OCI-LY7 (cell line): ENCODE results near the gene SLC6A19. TPM values are rescaled to one million over a fixed set of nuclear protein-coding genes. Genes with fewer than 3 reads are reported as not detected.

Experiments
- BruUV-seq: library from RNA; stranded (reverse); fragments of 400-500 nt; replicated peaks from 2 replicates; lab custom pipeline; 2021; lab: Mats Ljungman, UMichigan
- CTCF ChIA-PET: fragments of 300-600 bp; sonication (Branson Sonifier 250); formaldehyde crosslinking; loops from one replicate; lab custom pipeline; 2022; ENCODE audit warnings: antibody characterized with exemption; ENCODE audit not compliant: unreplicated experiment; lab: Charles Lee
- POLR2A ChIA-PET: fragments of 300-600 bp; sonication (Branson Sonifier 250); formaldehyde crosslinking; loops from one replicate; lab custom pipeline; 2022; ENCODE audit warnings: antibody characterized with exemption; lab: Charles Lee
- DNase-seq: peaks from one replicate; pipeline ENCODE4 v3.0.0-alpha.2; 2015; ENCODE audit warnings: low spot score
- H2AFZ ChIP-seq: fragments of 200-600 bp; sonication (generic), shearing (Covaris generic); 2 replicates; pipeline ENCODE4 v1.6.1; 2014; ENCODE audit warnings: mild to moderate bottlenecking, antibody characterized with exemption, low read length, moderate library complexity
- H3K27ac ChIP-seq: fragments of 200-600 bp; sonication (generic); 2 replicates; pipeline ENCODE4 v1.5.1; 2014; ENCODE audit warnings: mixed run types, low read depth, mild to moderate bottlenecking, moderate library complexity, low read length, inconsistent platforms; ENCODE audit not compliant: poor library complexity, severe bottlenecking
- H3K36me3 ChIP-seq: fragments of 200-600 bp; sonication (generic); 2 replicates; pipeline ENCODE4 v1.6.1; 2014; ENCODE audit warnings: mild to moderate bottlenecking, antibody characterized with exemption, low read length, moderate library complexity, mixed read lengths; ENCODE audit not compliant: insufficient read depth
- H3K4me1 ChIP-seq: fragments of 200-600 bp; sonication (generic); 2 replicates; pipeline ENCODE4 v1.5.1; 2014; ENCODE audit warnings: mild to moderate bottlenecking, low read length; ENCODE audit not compliant: insufficient read depth, poor library complexity, severe bottlenecking
- H3K4me2 ChIP-seq: fragments of 200-600 bp; sonication (generic); 2 replicates; pipeline ENCODE4 v1.6.1; 2014; ENCODE audit warnings: mild to moderate bottlenecking, low read length
- H3K4me3 ChIP-seq: fragments of 200-600 bp; sonication (generic); 2 replicates; pipeline ENCODE4 v1.5.1; 2014; ENCODE audit warnings: mild to moderate bottlenecking, low read depth, low read length; ENCODE audit not compliant: poor library complexity, severe bottlenecking
- H3K79me2 ChIP-seq: fragments of 200-600 bp; sonication (generic); 2 replicates; pipeline ENCODE4 v1.6.1; 2016; ENCODE audit warnings: low read depth, mild to moderate bottlenecking, low read length, moderate library complexity, mixed read lengths; ENCODE audit not compliant: insufficient read depth
- H3K9me2 ChIP-seq: fragments of 200-600 bp; sonication (generic); 2 replicates; pipeline ENCODE4 v1.6.1; 2016; ENCODE audit warnings: mild to moderate bottlenecking, low read length, mixed read lengths; ENCODE audit not compliant: insufficient read depth
- H3K9me3 ChIP-seq: fragments of 200-600 bp; sonication (generic); 2 replicates; pipeline ENCODE4 v1.6.1; 2014; ENCODE audit warnings: mild to moderate bottlenecking, mixed run types, low read length, mixed read lengths
- H4K20me1 ChIP-seq: fragments of 200-600 bp; sonication (generic); 2 replicates; pipeline ENCODE4 v1.6.1; 2014; ENCODE audit warnings: mild to moderate bottlenecking, antibody characterized with exemption, low read length, moderate library complexity, mixed read lengths; ENCODE audit not compliant: insufficient read depth
- EZH2phosphoT487 ChIP-seq: fragments of 200-600 bp; sonication (generic); IDR thresholded peaks from 2 replicates; pipeline ENCODE4 v1.6.1; 2018; ENCODE audit warnings: low read depth, borderline replicate concordance, mild to moderate bottlenecking, mixed run types, antibody characterized with exemption, low read length, moderate library complexity, mixed read lengths
- intact Hi-C: fragments of 100-400 bp; cut with micrococcal nuclease; formaldehyde crosslinking; loops from one replicate; pipeline ENCODE4 v1.10.0; 2022; ENCODE audit not compliant: unreplicated experiment
- total RNA-seq, 2 experiments: library from RNA; depleted of rRNA in 1 of 2; stranded (reverse); fragments of >200 nt in 1 of 2; shearing (Covaris generic) in 1 of 2; gene quantifications; 2 replicates each; pipeline ENCODE4 v1.2.3, GENCODE V29; 2014 to 2022
- TF ChIP-seq, protein P1 (sequence below): fragments of 200-600 bp; sonication (generic); conservative IDR thresholded peaks from 2 replicates; pipeline ENCODE4 v1.5.1; 2014; ENCODE audit warnings: mild to moderate bottlenecking, antibody characterized with exemption, low read length, moderate library complexity, mixed read lengths

Gene SLC6A19
- total RNA-seq, 2 experiments from 2014 or later, result not detected

DNA sequence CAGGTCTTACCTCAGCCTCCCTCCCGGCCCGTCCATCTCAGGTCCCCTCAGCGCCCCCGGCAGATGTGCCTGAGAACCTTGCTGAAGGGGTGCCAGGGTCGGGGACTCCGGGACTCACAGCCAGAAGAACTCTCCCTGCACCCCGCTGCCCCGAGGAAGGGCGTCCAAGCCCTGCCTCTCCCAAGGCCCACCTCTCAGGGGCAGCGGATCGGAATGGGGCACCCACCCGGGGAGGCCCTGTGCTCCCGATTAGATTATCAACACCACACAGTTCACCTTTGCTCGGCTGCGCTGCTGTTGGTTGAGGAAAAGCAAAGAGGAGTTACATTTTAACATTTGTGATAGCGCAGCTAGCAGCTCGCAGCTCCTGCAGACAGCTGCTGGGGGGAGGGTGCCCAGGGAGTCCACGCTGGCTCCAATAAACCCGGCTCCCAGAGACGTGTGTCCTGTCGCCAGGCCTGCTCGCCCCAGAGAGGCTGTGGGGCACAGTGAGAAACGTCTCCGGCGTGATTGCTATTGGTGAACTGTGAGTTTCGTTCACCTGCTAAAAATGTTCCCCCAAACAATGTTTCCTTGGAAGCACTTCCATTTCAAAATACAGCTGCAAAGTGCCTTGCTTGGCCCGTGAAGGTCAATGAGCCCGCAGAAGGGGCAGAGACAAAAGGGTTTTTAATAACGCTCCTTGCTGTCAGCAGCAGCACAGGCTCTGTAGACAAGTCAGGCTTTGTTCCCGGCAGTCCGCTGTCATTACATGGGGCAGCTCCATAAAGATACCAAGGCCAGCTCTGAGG lies 18.6 kb upstream of the SLC6A19 start:
- Histone ChIP-seq H4K20me1 (no peaks in the 10 kb centered on the region), H3K9me2 (no peaks in the 10 kb centered on the region), H2AFZ (no peak overlapping the region), H3K9me3 (no peaks in the 10 kb centered on the region), H3K4me3 (no peak overlapping the region), H3K79me2 (no peaks in the 10 kb centered on the region), H3K27ac (no peak overlapping the region), H3K4me2 (no peak overlapping the region), H3K36me3 (no peaks in the 10 kb centered on the region), H3K4me1 (no peaks in the 10 kb centered on the region)
- CTCF ChIA-PET, result no interaction called here
- intact Hi-C loops, result no loop called here
- no peak for DNase-seq
- no peak for TF ChIP-seq EZH2phosphoT487
- TF ChIP-seq, protein P1, sequence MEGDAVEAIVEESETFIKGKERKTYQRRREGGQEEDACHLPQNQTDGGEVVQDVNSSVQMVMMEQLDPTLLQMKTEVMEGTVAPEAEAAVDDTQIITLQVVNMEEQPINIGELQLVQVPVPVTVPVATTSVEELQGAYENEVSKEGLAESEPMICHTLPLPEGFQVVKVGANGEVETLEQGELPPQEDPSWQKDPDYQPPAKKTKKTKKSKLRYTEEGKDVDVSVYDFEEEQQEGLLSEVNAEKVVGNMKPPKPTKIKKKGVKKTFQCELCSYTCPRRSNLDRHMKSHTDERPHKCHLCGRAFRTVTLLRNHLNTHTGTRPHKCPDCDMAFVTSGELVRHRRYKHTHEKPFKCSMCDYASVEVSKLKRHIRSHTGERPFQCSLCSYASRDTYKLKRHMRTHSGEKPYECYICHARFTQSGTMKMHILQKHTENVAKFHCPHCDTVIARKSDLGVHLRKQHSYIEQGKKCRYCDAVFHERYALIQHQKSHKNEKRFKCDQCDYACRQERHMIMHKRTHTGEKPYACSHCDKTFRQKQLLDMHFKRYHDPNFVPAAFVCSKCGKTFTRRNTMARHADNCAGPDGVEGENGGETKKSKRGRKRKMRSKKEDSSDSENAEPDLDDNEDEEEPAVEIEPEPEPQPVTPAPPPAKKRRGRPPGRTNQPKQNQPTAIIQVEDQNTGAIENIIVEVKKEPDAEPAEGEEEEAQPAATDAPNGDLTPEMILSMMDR, result no peak
- no TSS peak for BruUV-seq
- POLR2A ChIA-PET, result no interaction called here

DNA sequence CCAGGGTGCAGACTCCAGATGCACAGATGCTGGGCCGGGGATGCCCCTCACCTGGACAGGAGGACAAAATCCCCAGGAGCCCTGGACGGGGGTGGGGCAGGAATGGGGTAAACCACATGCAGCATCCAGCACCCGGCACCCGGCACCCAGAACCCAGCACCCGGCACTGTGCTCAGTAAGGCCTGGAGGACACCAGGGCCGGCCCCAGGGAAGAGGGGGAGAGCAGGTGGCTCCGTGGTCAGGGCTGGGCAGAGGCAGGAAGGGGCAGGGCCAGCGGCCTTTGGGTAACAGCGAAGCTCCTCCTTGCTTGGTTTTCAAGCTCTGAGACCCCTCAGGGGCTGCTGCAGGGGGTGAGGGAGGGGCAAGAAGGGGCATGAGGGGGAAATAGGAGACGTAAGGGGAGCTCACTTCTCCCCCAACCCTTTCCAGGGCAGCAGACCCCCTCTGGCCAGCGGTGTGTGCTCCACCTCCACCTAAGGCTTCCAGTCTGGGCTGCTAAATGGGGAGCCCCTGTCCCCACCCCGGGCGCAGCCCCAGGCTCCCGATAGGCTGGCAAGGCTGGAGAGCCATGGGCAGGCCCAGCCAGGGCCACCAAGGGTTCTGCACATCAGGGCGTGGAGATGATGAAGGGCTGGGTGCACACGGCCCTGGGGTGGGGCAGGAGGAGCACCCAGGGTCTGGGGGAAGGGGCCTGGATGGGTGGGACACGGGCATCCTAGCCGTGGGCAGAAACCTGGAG lies 17.8 kb upstream of the SLC6A19 start:
- no peaks in the 10 kb centered on the region for H3K79me2 ChIP-seq

More for the DNA sequence above, 17.8 kb upstream of the SLC6A19 start:
- no peaks in the 10 kb centered on the region for H3K36me3 ChIP-seq
- H4K20me1 ChIP-seq, result no peaks in the 10 kb centered on the region
- ChIA-PET POLR2A (no interaction called here), CTCF (no interaction called here)
- H2AFZ ChIP-seq, result no peak overlapping the region
- no peaks in the 10 kb centered on the region for H3K4me1 ChIP-seq
- H3K9me3 ChIP-seq, result no peaks in the 10 kb centered on the region
- H3K9me2 ChIP-seq, result no peaks in the 10 kb centered on the region
- no peak overlapping the region for H3K4me2 ChIP-seq
- no peak overlapping the region for H3K4me3 ChIP-seq
- no peak overlapping the region for H3K27ac ChIP-seq
- no peak for DNase-seq
- TF ChIP-seq, protein P1, result no peak
- TF ChIP-seq EZH2phosphoT487, result no peak
- intact Hi-C loops, result no loop called here
- no TSS peak for BruUV-seq
